ENCODE results near the gene MANEA.

- no peak for TF ChIP-seq CTCF (conservative IDR thresholded peaks at IDR 0.05; ENCODE audit: low read length)
- TF ChIP-seq EZH2phosphoT487 (IDR thresholded peaks at IDR 0.05; ENCODE audit: borderline replicate concordance, low read depth, low read length), result no peak
These were observed 15.7 kb downstream of the MANEA start for GRCh38 chr6:95593025-95593424.
